Mesenchymal stem cell (in vitro differentiated cells and primary cell): ENCODE measurements around the gene PDGFC.

ENCODE experiments used
- DNase-seq: peaks from one replicate; pipeline ENCODE4 v3.0.0-alpha.2; 2013
- H2AFZ ChIP-seq: one replicate; pipeline ENCODE4 v1.6.1; 2013; ENCODE audit warnings: low read depth, mild to moderate bottlenecking, control low read depth, inconsistent platforms, low read length, moderate library complexity
- H2AK5ac ChIP-seq: 2 replicates; pipeline ENCODE4 v1.6.1; 2013; ENCODE audit warnings: low read length, moderate library complexity, mild to moderate bottlenecking, inconsistent platforms; ENCODE audit not compliant: severe bottlenecking
- H2BK120ac ChIP-seq: one replicate; pipeline ENCODE4 v1.6.1; 2013; ENCODE audit warnings: low read depth, mild to moderate bottlenecking, inconsistent platforms, low read length, moderate library complexity
- H2BK12ac ChIP-seq, 2 experiments: one replicate each; pipeline ENCODE4 v1.6.1; 2013; ENCODE audit warnings: inconsistent platforms in 2 of 2, low read length in 2 of 2, mild to moderate bottlenecking in 2 of 2, moderate library complexity in 2 of 2, control low read depth in 1 of 2
- H2BK15ac ChIP-seq: one replicate; pipeline ENCODE4 v1.6.1; 2013; ENCODE audit warnings: mild to moderate bottlenecking, low read depth, inconsistent platforms; ENCODE audit not compliant: poor library complexity, severe bottlenecking
- H2BK5ac ChIP-seq: 2 replicates; pipeline ENCODE4 v1.6.1; 2013; ENCODE audit warnings: low read depth, mild to moderate bottlenecking, low read length, control low read depth, inconsistent platforms; ENCODE audit not compliant: poor library complexity, severe bottlenecking
- H3K14ac ChIP-seq, 2 experiments: one replicate each; pipeline ENCODE4 v1.6.1; 2013; ENCODE audit warnings: inconsistent platforms in 2 of 2, low read length in 2 of 2, control low read depth in 1 of 2, mild to moderate bottlenecking in 1 of 2, moderate library complexity in 1 of 2
- H3K18ac ChIP-seq, 2 experiments: one replicate each; pipeline ENCODE4 v1.6.1; 2013; ENCODE audit warnings: inconsistent platforms in 2 of 2, low read length in 2 of 2, control low read depth in 1 of 2, low read depth in 1 of 2, mild to moderate bottlenecking in 1 of 2
- H3K23ac ChIP-seq, 2 experiments: one replicate each; pipeline ENCODE4 v1.6.1; 2013; ENCODE audit warnings: inconsistent platforms in 2 of 2, low read length in 2 of 2, mild to moderate bottlenecking in 2 of 2, moderate library complexity in 2 of 2, control low read depth in 1 of 2
- H3K27ac ChIP-seq: 2 replicates; pipeline ENCODE4 v1.5.1; 2013; ENCODE audit warnings: mild to moderate bottlenecking, moderate library complexity, low read length, control low read depth, inconsistent platforms; ENCODE audit not compliant: poor library complexity, severe bottlenecking
- H3K27me3 ChIP-seq, 2 experiments: 2 replicates each; pipeline versions ENCODE4 v1.6.1 to v1.7.0; 2013; ENCODE audit warnings: low read length in 2 of 2, mild to moderate bottlenecking in 2 of 2, moderate library complexity in 2 of 2, control low read depth in 1 of 2, inconsistent platforms in 1 of 2; ENCODE audit not compliant: control insufficient read depth in 1 of 2, insufficient read depth in 1 of 2
- H3K36me3 ChIP-seq, 2 experiments: 2 replicates each; pipeline versions ENCODE4 v1.6.1 to v1.7.0; 2013; ENCODE audit warnings: low read length in 2 of 2, control low read depth in 1 of 2, inconsistent platforms in 1 of 2, low read depth in 1 of 2, mild to moderate bottlenecking in 1 of 2; ENCODE audit not compliant: insufficient read depth in 2 of 2, control insufficient read depth in 1 of 2
- H3K4ac ChIP-seq, 2 experiments: one replicate each; pipeline ENCODE4 v1.6.1; 2013; ENCODE audit warnings: inconsistent platforms in 2 of 2, low read length in 2 of 2, mild to moderate bottlenecking in 2 of 2, moderate library complexity in 2 of 2, control low read depth in 1 of 2, low read depth in 1 of 2
- H3K4me1 ChIP-seq: 2 replicates; pipeline ENCODE4 v1.6.1; 2013; ENCODE audit warnings: low read depth, low read length, control low read depth; ENCODE audit not compliant: control insufficient read depth, insufficient read depth
- H3K4me2 ChIP-seq: 2 replicates; pipeline ENCODE4 v1.6.1; 2013; ENCODE audit warnings: low read length, mild to moderate bottlenecking, inconsistent platforms; ENCODE audit not compliant: poor library complexity, severe bottlenecking
- H3K4me3 ChIP-seq, 2 experiments: 2 replicates each; pipeline versions ENCODE4 v1.5.1 to v1.7.0; 2013; ENCODE audit warnings: low read length in 2 of 2, mild to moderate bottlenecking in 2 of 2, control low read depth in 1 of 2, low read depth in 1 of 2; ENCODE audit not compliant: insufficient read depth in 1 of 2
- H3K79me1 ChIP-seq: replicated peaks from 2 replicates; pipeline ENCODE4 v1.6.1; 2013; ENCODE audit warnings: mild to moderate bottlenecking, control low read depth, low read length, inconsistent platforms; ENCODE audit not compliant: poor library complexity, severe bottlenecking
- H3K9ac ChIP-seq: 2 replicates; pipeline ENCODE4 v1.7.0; 2013; ENCODE audit warnings: mild to moderate bottlenecking, low read length, moderate library complexity
- H3K9me3 ChIP-seq: 2 replicates; pipeline ENCODE4 v1.7.0; 2013; ENCODE audit warnings: mild to moderate bottlenecking, low read length; ENCODE audit not compliant: control insufficient read depth
- H4K8ac ChIP-seq: one replicate; pipeline ENCODE4 v1.6.1; 2013; ENCODE audit warnings: inconsistent platforms, mild to moderate bottlenecking, low read length, moderate library complexity
- H4K91ac ChIP-seq: one replicate; pipeline ENCODE4 v1.6.1; 2013; ENCODE audit warnings: mild to moderate bottlenecking, low read length, inconsistent platforms
- WGBS: methylation state at CpG from one replicate; pipeline ENCODE4 v1.1.7; 2013; ENCODE audit warnings: mixed read lengths; 5-methylcytosine and 5-hydroxymethylcytosine counted together

The PDGFC gene

DNA sequence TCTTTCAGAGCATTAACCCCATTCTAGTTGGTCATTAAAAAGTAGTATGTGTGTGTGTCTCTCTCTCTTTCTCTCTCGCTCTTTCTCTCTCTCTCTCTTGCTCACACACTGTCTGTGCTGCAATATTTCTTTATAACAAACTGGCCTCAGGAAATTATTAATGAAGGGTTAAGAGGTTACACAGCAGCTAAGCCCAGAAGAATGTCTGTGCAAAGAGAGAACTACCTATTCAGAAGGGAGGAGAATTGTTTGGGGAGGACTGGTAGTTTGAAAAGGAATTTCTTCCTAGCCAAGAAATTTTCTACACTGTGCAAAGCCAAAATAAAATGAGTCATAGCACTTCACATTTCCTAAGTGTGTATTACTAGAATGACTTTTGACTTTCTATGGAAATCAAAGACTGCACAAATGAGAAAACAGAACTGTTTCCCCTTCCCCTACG is 22.2 kb downstream of the PDGFC start:
- H2BK15ac ChIP-seq: no peak overlapping the region
- no peak overlapping the region for H4K8ac ChIP-seq
- no peak overlapping the region for H4K91ac ChIP-seq
- peak; percentile 79 for DNase-seq
- WGBS: 0% methylated on average over 1 of the region's 2 CpGs
- no peak overlapping the region for H3K14ac ChIP-seq
- H3K27me3 ChIP-seq: no peaks in the 10 kb centered on the region
- H3K23ac ChIP-seq: no peak overlapping the region
- peaks cover 3% of the 10 kb centered on the region for H3K4me1 ChIP-seq
- no peaks in the 10 kb centered on the region for H3K9me3 ChIP-seq
- peak overlapping the region; percentile 70 for H3K9ac ChIP-seq
- no peaks in the 10 kb centered on the region for H3K36me3 ChIP-seq
- H2AK5ac ChIP-seq: peak overlapping the region; percentile 71
- H3K4me3 ChIP-seq: peak overlapping the region in 1 of 2 experiments; percentile 38
- H2BK12ac ChIP-seq: no peak overlapping the region
- H3K79me1 ChIP-seq: no peaks in the 10 kb centered on the region
- no peak overlapping the region for H2AFZ ChIP-seq
- H3K18ac ChIP-seq: no peak overlapping the region
- H2BK120ac ChIP-seq: no peak overlapping the region
- peak overlapping the region; percentile 41 for H3K4me2 ChIP-seq
- H2BK5ac ChIP-seq: peak overlapping the region; percentile 84
- no peak overlapping the region for H3K4ac ChIP-seq
- H3K27ac ChIP-seq: peak overlapping the region; percentile 95

DNA sequence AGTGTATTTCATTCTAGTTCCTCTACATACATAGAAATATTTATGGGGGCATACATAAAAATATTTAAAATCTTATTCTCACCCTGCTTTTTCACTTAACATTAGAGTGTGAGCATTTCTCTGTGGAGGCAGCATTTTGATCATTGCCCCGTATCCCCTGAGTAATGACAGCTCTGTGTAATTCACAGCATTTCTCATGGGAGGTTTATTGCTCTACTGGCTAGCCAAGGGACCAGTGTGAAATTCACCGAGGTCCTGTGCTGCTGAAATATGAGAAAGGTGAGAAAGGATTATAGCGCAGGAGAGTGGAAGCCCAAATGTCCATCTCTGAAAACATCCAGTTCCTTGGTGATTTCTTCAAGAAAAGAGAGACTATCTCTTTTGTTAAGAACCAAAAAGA is 22.9 kb downstream of the PDGFC start:
- H3K9ac ChIP-seq: peak overlapping the region; percentile 70
- H3K27ac ChIP-seq: peak overlapping the region; percentile 91
- H3K18ac ChIP-seq: peak overlapping the region in 1 of 2 experiments; percentile 66
- no peaks in the 10 kb centered on the region for H3K79me1 ChIP-seq
- peak overlapping the region; percentile 11 for H3K4me2 ChIP-seq
- peak overlapping the region; percentile 35 for H4K8ac ChIP-seq
- H4K91ac ChIP-seq: no peak overlapping the region
- no peak overlapping the region for H2BK12ac ChIP-seq
- no peak overlapping the region for H2AK5ac ChIP-seq
- H2BK15ac ChIP-seq: no peak overlapping the region
- peaks cover 4% of the 10 kb centered on the region for H3K4me1 ChIP-seq
- H3K23ac ChIP-seq: no peak overlapping the region
- no peak overlapping the region for H2BK120ac ChIP-seq
- DNase-seq: no peak
- H3K36me3 ChIP-seq: no peaks in the 10 kb centered on the region
- H2AFZ ChIP-seq: no peak overlapping the region
- H3K27me3 ChIP-seq: no peaks in the 10 kb centered on the region
- H2BK5ac ChIP-seq: peak overlapping the region; percentile 70
- no peak overlapping the region for H3K4ac ChIP-seq
- peak overlapping the region in 1 of 2 experiments; percentile 14 for H3K4me3 ChIP-seq
- H3K9me3 ChIP-seq: no peaks in the 10 kb centered on the region
- no peak overlapping the region for H3K14ac ChIP-seq
- WGBS: 32% methylated on average over 3 of the region's 3 CpGs

DNA sequence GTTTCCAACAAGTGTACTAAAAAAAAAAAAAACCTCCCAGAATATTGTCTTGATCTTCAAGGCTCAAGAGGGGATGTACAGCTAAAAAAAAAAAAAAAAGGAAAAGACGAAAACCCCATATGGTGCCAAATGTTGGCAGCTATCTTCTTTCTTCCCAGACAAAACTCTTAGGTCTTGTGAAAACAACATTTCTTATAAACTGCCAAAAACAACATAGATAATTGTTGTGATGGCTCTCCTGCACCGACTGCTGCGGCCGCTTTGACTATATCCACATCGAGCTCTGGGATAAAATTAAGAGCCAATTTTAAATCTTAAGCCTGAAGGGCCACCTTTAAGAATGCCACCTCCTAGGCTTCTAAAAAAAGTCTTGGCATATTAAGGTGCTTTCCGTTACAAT is 23.5 kb downstream of the PDGFC start:
- H3K4ac ChIP-seq: no peak overlapping the region
- H2BK12ac ChIP-seq: no peak overlapping the region
- peaks cover 4% of the 10 kb centered on the region for H3K4me1 ChIP-seq
- no peak overlapping the region for H4K8ac ChIP-seq
- H3K4me3 ChIP-seq: no peak overlapping the region
- H3K23ac ChIP-seq: no peak overlapping the region
- peak overlapping the region; percentile 33 for H2AK5ac ChIP-seq
- H2BK15ac ChIP-seq: no peak overlapping the region
- DNase-seq: no peak
- no peaks in the 10 kb centered on the region for H3K9me3 ChIP-seq
- no peak overlapping the region for H4K91ac ChIP-seq
- no peak overlapping the region for H3K14ac ChIP-seq
- H2BK5ac ChIP-seq: no peak overlapping the region
- H3K36me3 ChIP-seq: no peaks in the 10 kb centered on the region
- H3K9ac ChIP-seq: no peak overlapping the region
- H3K79me1 ChIP-seq: no peaks in the 10 kb centered on the region
- 80% methylated on average over 5 of the region's 6 CpGs for WGBS
- H3K4me2 ChIP-seq: no peak overlapping the region
- H2BK120ac ChIP-seq: no peak overlapping the region
- H3K18ac ChIP-seq: no peak overlapping the region
- peak overlapping the region; percentile 91 for H3K27ac ChIP-seq
- no peak overlapping the region for H2AFZ ChIP-seq
- H3K27me3 ChIP-seq: no peaks in the 10 kb centered on the region

DNA sequence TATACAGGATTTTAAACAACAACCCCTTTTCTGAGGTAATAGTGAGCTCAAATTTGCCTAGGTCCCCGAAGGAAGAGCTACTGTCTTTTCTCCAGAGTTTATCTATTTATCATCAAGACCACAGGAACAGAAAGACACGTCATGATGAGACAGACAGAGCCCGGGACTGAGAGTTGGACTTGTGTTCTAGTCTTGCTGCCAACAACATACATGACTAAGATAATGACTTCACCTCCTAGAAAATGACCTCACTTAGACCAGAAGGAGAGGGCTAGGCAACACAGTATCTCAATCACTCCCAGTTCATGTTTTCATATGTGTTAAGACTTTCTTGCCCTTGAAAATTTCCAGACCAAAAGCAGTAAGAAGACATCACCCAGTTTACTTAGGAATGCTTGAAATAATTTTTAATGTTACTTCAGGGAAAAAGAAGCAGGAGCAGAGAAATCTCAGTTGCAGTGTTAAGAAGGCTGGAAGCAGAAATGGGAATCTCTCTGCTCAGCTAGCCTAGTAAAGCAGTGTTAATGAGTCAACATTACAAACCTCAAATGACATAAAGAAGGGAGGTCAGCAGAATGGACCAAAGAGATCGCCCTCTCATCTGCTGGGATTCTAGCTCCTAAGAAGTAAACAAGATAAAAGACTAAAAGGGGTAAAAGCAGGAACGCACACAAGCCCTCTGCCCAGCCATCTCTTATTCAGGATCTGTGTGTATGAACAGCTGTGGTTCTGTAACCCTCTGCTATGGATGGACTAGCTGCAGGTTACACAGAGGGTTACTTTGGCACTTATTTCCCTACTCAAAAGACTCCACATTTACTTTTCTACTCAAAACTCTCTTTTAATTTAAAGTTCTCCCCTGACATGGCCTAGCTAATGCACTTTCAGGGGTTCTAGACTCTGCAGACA is 24.8 kb downstream of the PDGFC start:
- H3K14ac ChIP-seq: no peak overlapping the region
- no peaks in the 10 kb centered on the region for H3K79me1 ChIP-seq
- H2AK5ac ChIP-seq: peak overlapping the region; percentile 36
- WGBS: 0% methylated on average over 5 of the region's 5 CpGs
- H3K4me2 ChIP-seq: peak overlapping the region; percentile 7
- H3K27ac ChIP-seq: peak overlapping the region; percentile 91
- no peak overlapping the region for H4K91ac ChIP-seq
- no peak overlapping the region for H2BK120ac ChIP-seq
- no peaks in the 10 kb centered on the region for H3K27me3 ChIP-seq
- H3K18ac ChIP-seq: no peak overlapping the region
- H2BK12ac ChIP-seq: no peak overlapping the region
- H2AFZ ChIP-seq: no peak overlapping the region
- no peak overlapping the region for H4K8ac ChIP-seq
- H3K9ac ChIP-seq: peak overlapping the region; percentile 87
- no peak overlapping the region for H2BK15ac ChIP-seq
- H3K4me1 ChIP-seq: peaks cover 4% of the 10 kb centered on the region
- H2BK5ac ChIP-seq: no peak overlapping the region
- H3K23ac ChIP-seq: no peak overlapping the region
- H3K36me3 ChIP-seq: no peaks in the 10 kb centered on the region
- no peaks in the 10 kb centered on the region for H3K9me3 ChIP-seq
- H3K4me3 ChIP-seq: peak overlapping the region in 1 of 2 experiments; percentile 61
- H3K4ac ChIP-seq: no peak overlapping the region
- DNase-seq: peak; percentile 99
